ENCODE results near the gene RETREG1. TPM values are rescaled to one million over a fixed set of nuclear protein-coding genes. Genes with fewer than 3 reads are reported as not detected.

Gene RETREG1
- total RNA-seq, 1 experiment from 2014 or later: 3.4 TPM

DNA sequence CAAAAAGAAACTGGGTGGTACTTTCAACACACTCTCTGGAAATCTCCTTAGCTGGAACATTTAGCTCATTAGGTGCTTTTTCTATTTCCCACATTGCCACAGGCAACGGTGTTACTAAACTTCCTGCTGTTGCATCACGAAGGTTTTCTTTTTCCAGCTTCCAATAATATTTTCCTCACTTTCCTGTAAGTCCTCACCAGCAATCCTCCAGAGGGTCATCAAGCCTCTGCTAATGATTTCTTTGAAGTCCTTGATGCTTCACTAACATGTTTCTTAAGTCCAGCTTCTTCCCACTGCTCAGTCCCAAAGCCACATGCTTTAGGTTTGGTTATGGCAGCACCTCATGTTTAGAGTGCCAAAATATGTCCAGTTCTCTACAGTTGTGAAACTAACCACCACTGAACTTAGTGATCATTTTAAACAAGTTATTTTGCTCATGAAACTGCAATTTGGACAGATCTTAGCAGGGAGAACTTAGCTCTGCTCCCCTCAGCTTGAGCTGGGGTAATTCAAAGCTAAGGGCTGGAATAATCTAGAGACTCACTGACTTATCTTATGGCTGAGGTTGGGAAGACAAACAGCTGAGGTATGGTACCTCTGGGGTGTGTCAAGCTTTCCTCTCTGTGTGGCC is 39.9 kb upstream of the RETREG1 start:
- no peak overlapping the region for H2BK12ac ChIP-seq (ENCODE audit: insufficient read length, low read depth, low read length)
- no peak overlapping the region for H4K5ac ChIP-seq (ENCODE audit: insufficient read length, low read depth, low read length)
- no peak overlapping the region for H2AFZ ChIP-seq (ENCODE audit: low read length)
- DNase-seq: no peak
- no peak overlapping the region for H2BK120ac ChIP-seq (ENCODE audit: low read depth, low read length, poor library complexity, severe bottlenecking)
- no peak overlapping the region for H3K4me2 ChIP-seq (ENCODE audit: insufficient read depth, insufficient read length, low read length)
- Mint-ChIP-seq H3K9me3 (peaks cover 4 to 8% of the 10 kb centered on the region in 2 experiments; a peak in 3 of 5 replicates), H3K36me3 (ENCODE audit: insufficient read depth in 1 of 3, low read depth in 3 of 3) (no peaks in the 10 kb centered on the region), H3K27me3 (ENCODE audit: low read depth) (peaks cover 7% of the 10 kb centered on the region), H3K4me3 (no peak overlapping the region), H3K4me1 (no peaks in the 10 kb centered on the region), H3K27ac (no peak overlapping the region)
- no peaks in the 10 kb centered on the region for H3K9me3 ChIP-seq (ENCODE audit: control insufficient read depth, low read depth, low read length)
- H3K56ac ChIP-seq (ENCODE audit: insufficient read length, low read depth, low read length): no peak overlapping the region
- no peak overlapping the region for H3T11ph ChIP-seq (ENCODE audit: low read length)
- H3K79me2 ChIP-seq (ENCODE audit: insufficient read depth, low read length): no peaks in the 10 kb centered on the region
- TF ChIP-seq, protein P1, sequence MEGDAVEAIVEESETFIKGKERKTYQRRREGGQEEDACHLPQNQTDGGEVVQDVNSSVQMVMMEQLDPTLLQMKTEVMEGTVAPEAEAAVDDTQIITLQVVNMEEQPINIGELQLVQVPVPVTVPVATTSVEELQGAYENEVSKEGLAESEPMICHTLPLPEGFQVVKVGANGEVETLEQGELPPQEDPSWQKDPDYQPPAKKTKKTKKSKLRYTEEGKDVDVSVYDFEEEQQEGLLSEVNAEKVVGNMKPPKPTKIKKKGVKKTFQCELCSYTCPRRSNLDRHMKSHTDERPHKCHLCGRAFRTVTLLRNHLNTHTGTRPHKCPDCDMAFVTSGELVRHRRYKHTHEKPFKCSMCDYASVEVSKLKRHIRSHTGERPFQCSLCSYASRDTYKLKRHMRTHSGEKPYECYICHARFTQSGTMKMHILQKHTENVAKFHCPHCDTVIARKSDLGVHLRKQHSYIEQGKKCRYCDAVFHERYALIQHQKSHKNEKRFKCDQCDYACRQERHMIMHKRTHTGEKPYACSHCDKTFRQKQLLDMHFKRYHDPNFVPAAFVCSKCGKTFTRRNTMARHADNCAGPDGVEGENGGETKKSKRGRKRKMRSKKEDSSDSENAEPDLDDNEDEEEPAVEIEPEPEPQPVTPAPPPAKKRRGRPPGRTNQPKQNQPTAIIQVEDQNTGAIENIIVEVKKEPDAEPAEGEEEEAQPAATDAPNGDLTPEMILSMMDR (conservative IDR thresholded peaks at IDR 0.05): no peak
- WGBS (ENCODE audit: extremely low coverage, insufficient read length, low lambda C conversion rate): no CpG with 5 or more reads among the region's 2 CpGs
- H4K91ac ChIP-seq (ENCODE audit: insufficient read length, low read depth, low read length): no peak overlapping the region
- H2BK5ac ChIP-seq (ENCODE audit: insufficient read length, low read length): no peak overlapping the region
- no peak overlapping the region for H2AK5ac ChIP-seq (ENCODE audit: insufficient read length, low read length)
- H3K9ac ChIP-seq (ENCODE audit: extremely low read depth, insufficient read length, low read length): no peak overlapping the region
- H3K27me3 ChIP-seq (ENCODE audit: insufficient read depth, low read length): no peaks in the 10 kb centered on the region
- H4K8ac ChIP-seq (replicated peaks; ENCODE audit: insufficient read length, low read depth, low read length): no peak overlapping the region
- no peak overlapping the region for H3K4ac ChIP-seq (ENCODE audit: low read depth, low read length)
- no peak overlapping the region for H3K18ac ChIP-seq (ENCODE audit: insufficient read length, low read depth, low read length)
- no peaks in the 10 kb centered on the region for H3K4me1 ChIP-seq (ENCODE audit: insufficient read depth, low read length)
- H4K20me1 ChIP-seq (ENCODE audit: control insufficient read depth, insufficient read depth, insufficient read length): no peaks in the 10 kb centered on the region
- no peak overlapping the region for H2BK20ac ChIP-seq (ENCODE audit: low read depth, low read length, poor library complexity, severe bottlenecking)
- no peaks in the 10 kb centered on the region for H3K79me1 ChIP-seq (ENCODE audit: insufficient read depth, low read depth, low read length, poor library complexity, severe bottlenecking)
- H3K23ac ChIP-seq (ENCODE audit: insufficient read length, low read depth, low read length): no peak overlapping the region
- no peaks in the 10 kb centered on the region for H3K23me2 ChIP-seq (ENCODE audit: insufficient read length, low read depth, low read length, poor library complexity, severe bottlenecking)
- no peak overlapping the region for H3K27ac ChIP-seq (ENCODE audit: insufficient read length, low read depth, low read length)
- no peak overlapping the region for H3K14ac ChIP-seq (ENCODE audit: insufficient read depth, low read length)
- no peak overlapping the region for H2BK15ac ChIP-seq (ENCODE audit: low read depth, low read length)
